ENCODE measurements around the gene CNPY1.

Gene CNPY1

DNA sequence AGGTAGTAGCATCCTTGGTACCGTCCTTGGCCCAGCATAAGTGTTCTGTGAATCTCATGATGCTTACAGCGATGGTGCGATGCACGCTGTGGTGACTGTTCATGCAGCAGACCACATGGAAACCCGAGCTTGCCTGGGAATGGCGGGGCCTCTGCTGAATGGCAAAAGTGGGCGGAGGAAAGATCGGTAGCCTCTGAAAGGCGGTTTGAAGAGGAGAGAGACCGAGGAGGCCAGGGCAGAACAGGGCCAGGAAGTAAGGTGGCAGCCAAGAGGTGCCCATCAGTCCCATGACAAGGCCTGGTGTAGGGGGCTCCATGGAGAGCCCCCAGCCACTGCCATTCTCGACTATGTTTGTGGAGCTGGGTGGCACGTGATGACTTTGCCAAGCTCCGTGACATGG, 33.2 kb upstream of the CNPY1 start:
- TF ChIP-seq, protein P1, sequence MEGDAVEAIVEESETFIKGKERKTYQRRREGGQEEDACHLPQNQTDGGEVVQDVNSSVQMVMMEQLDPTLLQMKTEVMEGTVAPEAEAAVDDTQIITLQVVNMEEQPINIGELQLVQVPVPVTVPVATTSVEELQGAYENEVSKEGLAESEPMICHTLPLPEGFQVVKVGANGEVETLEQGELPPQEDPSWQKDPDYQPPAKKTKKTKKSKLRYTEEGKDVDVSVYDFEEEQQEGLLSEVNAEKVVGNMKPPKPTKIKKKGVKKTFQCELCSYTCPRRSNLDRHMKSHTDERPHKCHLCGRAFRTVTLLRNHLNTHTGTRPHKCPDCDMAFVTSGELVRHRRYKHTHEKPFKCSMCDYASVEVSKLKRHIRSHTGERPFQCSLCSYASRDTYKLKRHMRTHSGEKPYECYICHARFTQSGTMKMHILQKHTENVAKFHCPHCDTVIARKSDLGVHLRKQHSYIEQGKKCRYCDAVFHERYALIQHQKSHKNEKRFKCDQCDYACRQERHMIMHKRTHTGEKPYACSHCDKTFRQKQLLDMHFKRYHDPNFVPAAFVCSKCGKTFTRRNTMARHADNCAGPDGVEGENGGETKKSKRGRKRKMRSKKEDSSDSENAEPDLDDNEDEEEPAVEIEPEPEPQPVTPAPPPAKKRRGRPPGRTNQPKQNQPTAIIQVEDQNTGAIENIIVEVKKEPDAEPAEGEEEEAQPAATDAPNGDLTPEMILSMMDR (IDR thresholded peaks at IDR 0.05; ENCODE audit: low read depth, low read length) = no peak
- DNase-seq (ENCODE audit: low read depth in 2 of 2) = no peak
- H3K4me3 ChIP-seq (replicated peaks in 1 of 2; ENCODE audit: low read depth in 2 of 2, low read length in 2 of 2) = no peak overlapping the region

DNA sequence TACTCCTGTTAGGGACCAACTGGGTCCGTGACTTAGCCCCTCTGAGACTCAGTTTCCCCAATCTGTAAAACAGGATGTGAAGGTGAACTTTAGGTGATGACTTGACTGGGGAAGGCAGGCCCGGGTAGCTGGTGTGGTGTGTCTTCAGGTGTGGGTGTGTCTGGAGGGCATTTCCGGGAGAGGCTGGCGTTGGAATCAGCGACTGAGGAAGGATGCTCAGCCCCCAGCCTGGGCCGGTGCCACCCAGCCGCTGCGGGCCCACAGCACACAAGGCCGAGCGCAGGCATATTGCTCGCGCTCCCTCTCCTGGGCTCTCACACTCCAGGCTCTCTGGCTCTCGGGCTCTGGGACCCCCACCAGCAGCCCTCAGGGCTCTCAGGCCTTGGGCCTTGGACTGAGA, 31.7 kb upstream of the CNPY1 start:
- no peak for DNase-seq (ENCODE audit: low read depth in 2 of 2)
- H3K4me3 ChIP-seq (replicated peaks in 1 of 2; ENCODE audit: low read depth in 2 of 2, low read length in 2 of 2) = no peak overlapping the region
- TF ChIP-seq, protein P1 (IDR thresholded peaks at IDR 0.05; ENCODE audit: low read depth, low read length) = no peak

DNA sequence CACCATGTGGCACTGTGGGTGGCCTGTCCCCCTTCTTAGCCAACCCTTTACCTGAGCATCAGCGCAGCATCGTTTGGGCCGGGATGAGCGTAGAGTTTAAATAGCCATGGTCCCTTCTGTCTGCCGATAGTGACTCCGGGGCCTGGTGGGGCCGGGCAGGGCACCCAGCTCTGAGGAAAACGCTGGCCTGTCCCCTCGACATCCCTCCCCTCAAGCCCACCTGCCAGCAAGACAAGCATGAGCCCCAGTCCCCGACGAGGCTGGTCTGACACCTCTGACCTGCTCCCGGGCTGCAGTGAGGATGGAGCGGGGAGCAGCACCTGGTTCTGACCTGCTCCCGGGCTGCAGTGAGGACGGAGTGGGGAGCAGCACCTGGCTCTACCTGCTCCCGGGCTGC, 31.1 kb upstream of the CNPY1 start:
- TF ChIP-seq, protein P1 (IDR thresholded peaks at IDR 0.05; ENCODE audit: low read depth, low read length) = no peak
- DNase-seq (ENCODE audit: low read depth in 2 of 2) = no peak
- no peak overlapping the region for H3K4me3 ChIP-seq (replicated peaks in 1 of 2; ENCODE audit: low read depth in 2 of 2, low read length in 2 of 2)

DNA sequence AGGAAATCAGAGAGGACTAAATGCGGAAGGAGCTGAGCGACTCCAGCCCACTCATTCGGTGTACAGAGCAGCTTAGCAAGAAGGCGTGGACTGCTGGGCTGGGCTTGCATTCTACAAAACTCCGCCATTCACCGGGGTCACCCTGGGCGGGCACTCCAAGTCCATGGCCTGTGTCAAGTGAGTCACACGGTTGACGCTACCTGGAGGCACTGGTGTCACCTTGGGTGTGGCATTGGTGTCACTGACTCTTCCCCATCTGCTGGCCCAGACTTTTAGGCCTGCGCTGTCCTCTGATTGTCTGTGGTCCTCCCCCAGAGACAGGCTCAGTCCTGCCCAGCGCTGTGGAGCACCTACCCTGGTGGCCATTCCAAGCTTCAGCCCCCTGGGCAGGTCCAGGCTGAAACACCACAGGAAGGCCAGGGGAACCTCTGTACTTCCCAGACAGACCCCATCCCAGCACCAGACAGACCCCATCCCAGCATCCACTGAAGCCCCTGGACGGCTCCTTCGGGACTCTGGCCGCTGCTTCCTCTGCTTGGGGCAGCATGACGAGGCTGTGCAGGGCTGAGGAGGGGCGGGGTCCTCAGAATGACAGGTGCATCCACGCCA, 30.6 kb upstream of the CNPY1 start:
- TF ChIP-seq, protein P1 (IDR thresholded peaks at IDR 0.05; ENCODE audit: low read depth, low read length) = no peak
- no peak overlapping the region for H3K4me3 ChIP-seq (replicated peaks in 1 of 2; ENCODE audit: low read depth in 2 of 2, low read length in 2 of 2)
- no peak for DNase-seq (ENCODE audit: low read depth in 2 of 2)

DNA sequence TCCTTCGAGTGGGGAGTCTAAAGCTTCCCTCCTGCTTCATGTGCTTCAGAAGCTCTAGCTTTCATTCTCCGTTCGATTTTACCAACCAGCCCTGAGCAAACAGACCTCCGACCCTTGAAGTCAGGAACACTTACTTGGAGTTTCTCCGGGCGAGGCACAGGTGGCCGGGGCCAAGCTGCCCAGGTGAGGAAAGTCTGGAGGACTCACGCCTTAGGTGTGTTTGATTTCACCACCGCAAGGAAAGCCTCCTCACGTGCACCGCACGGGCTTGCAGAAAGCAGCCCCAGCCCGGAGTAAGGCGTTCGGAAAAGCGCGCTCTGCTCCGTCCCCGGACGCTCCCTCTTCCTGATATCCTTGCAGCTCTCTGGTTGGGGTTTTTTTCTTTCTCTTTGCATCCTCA, 30.1 kb upstream of the CNPY1 start:
- no peak for DNase-seq (ENCODE audit: low read depth in 2 of 2)
- TF ChIP-seq, protein P1 (IDR thresholded peaks at IDR 0.05; ENCODE audit: low read depth, low read length) = no peak
- no peak overlapping the region for H3K4me3 ChIP-seq (replicated peaks in 1 of 2; ENCODE audit: low read depth in 2 of 2, low read length in 2 of 2)

DNA sequence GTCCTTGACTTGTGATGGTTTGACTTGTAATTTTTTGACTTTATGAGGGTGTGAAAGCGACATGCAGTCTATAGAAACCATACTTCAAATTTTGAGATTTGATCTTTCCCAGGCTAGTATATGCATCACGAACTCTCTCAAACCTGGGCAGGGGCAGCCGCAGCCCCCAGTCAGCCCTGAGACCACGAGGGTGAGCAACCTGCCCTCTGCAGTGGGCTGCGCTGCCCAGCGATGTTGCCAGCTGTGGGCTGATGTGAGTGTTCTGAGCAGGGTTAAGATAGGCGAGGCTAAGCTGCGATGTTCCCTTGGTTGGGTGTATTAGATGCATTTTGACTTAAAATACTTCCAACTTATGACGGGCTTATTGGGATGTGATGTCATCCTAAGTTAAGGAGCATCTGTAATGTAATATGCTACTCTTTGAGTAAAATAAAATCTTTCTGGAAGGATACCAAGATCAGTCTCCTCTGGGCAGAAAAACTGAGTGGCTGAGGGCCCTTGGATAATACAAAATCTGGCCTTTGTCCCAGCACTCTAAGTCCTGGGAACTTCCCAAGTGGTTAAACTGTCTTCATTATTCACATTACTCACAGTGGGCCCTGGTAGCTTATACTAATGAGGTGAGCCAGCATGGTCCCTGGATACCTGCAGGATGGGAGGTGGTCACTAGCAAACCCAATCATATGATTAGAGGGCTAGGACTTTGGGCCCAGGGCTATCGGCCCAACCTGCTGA, 28.4 kb upstream of the CNPY1 start:
- TF ChIP-seq, protein P1 (IDR thresholded peaks at IDR 0.05; ENCODE audit: low read depth, low read length) = no peak
- H3K4me3 ChIP-seq (replicated peaks in 1 of 2; ENCODE audit: low read depth in 2 of 2, low read length in 2 of 2) = no peak overlapping the region
- no peak for DNase-seq (ENCODE audit: low read depth in 2 of 2)
